Stimulated activated CD4-positive, alpha-beta T cell treated with anti-CD3 and anti-CD28 coated beads, Interleukin-15, amount 100 ng/mL, for 24 hours (primary cell): ENCODE measurements around the gene NEK6.

Experiments used
- DNase-seq: peaks from one replicate; pipeline ENCODE4 v3.0.0-alpha.2; 2020

NEK6 gene

DNA sequence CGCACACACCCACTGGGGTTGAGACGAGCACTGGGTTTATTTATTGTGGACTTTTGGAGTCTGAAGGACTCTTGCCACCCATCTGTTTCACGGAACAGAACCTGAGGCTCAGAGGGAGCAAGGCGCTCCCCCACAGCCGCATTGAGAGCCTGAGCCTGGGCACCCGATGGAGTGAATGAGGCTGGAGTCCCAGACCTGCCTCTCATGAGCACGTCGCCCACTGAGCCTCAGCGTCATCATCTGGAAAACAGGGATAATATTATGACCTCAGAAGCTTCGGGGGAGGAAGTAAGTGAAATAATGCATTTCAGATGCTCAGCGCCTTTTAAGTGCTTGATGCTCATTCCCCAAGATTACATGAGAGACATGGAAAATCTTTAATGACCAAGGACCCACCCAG lies 5.5 kb downstream of the NEK6 start:
- no peak for DNase-seq

DNA sequence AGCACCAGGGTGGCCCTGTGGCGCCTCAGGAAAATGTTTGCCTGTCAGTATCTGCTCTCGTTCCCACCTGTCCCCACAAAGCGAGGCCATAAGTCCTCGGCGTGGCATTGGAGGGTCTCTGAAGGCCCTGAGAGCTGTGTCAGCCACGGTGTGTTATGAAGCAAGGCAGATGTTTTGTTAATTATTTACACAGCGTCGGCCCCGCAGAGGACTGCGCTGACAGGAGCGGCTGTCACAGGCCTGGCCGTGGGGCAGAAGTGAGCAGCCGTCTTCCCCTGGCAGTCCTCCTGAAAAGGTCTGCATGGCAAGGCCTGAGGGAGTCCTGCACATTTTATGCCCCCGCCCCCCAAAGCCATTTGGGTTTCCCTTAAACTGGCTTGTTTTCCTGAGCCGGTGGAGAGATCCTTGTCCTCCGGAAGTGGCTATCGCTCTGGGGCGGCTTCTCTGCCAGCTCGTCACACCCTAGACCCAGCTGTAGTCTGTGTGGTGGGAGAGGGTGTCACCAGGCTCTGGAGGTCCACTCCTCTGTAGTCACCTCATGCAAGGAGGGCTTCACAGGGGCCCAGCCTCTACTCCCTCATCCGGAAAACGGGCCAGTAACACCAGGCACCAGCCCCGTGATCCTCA lies 6.2 kb downstream of the NEK6 start:
- DNase-seq = no peak

DNA sequence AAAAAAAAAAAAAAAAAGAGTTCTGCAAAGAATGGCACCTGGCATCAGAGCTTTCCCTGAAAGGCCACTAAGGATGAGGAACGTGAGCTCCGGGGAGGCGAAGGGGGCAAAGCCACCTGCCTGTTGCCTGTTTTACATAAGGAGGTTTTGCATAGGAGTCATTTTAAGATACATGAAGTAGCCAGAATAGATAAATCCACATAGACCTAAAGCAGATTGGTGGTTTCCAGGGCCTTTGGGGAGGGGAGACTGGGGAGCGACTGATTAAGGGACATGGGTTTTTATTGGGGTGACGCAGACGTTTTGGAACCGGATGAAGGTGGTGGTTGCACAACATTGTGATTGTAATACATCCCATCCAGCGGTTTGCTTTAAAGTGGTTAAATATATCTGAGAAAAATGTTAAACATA lies 7.1 kb downstream of the NEK6 start:
- DNase-seq = no peak

DNA sequence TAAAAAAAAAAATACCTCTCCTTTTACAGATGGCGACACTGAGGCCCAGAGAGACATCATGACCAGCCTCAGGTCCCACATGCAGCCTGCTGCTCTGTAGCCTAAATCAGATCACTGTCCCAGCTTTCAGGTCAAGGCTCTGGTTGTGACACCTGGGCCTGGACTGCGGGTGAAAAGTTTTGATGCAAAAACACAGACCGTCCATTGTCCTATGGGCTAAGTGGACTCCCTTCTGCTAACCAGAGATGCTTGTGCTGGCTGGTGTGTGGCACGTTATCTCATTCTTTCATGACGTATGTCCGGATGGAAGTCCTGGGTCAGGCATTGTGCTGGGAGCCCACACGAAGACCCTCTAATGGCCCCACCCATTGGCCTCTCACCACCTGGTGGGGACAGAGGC lies 7.8 kb downstream of the NEK6 start:
- no peak for DNase-seq

DNA sequence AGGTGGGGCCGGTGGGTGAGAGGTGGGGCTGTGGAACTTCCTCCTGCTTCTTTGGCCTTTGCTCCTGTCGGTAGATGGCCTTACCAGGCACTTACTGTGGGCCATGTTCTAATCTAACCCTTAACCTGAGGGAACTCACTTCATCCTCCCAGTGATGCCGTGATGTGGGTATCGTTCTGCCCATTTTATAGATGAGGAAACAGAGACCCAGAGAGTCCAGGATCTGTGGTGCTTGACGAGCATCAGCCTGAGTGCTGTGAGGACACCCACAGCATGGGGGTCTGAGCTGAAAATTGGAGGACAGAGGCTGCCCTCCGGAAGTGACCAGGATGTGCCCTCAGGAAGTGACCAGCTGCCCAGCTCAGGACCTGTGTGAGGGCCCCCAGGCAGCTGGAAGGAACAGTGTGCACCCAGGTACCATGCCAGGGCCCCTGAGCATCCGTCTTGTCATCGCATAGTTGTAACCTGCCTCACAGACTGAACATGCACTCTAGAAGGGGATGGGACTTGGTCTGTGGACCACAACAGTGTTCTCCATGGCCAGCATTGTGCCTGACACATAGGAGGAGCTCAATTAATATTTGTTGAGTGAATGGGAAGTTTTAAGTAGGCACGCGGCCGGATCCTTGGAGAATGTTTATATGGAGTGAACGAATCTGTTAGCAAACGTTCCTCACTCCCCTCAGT lies 8.5 kb downstream of the NEK6 start:
- DNase-seq = no peak

- DNase-seq = no peak
Measured at GRCh38 chr9:124266826-124267201, 9.1 kb downstream of the NEK6 start.

DNA sequence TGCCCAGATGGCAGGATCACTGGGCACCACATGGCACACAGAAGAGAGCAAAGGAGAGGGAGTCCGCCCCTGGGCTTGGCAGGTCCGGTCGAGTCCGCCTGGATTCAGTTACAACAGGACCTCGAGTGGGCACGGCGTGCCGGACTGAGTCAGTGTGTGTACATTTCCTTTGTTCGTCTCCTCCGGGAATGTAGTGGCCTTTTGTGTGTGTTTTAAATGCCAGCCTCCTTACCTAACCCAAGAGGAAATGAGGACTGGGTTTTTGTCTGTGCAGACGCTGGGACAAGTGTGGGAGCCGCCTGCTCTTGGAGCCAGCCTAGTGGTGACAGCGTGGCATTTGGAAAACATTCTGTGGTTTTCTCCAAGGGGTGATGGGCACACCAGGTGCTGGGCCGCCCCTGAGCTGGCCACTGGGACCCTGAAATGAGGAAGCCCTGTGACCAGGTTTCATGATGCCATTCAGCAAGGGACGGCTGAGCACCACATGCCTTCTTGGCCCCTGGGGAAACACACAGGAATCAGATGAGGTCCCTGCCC lies 9.6 kb downstream of the NEK6 start:
- DNase-seq = no peak

GRCh38 chr9:124268248-124268647 lies 10.5 kb downstream of the NEK6 start:
- no peak for DNase-seq

GRCh38 chr9:124268661-124269060 lies 10.9 kb downstream of the NEK6 start:
- DNase-seq = no peak

DNA sequence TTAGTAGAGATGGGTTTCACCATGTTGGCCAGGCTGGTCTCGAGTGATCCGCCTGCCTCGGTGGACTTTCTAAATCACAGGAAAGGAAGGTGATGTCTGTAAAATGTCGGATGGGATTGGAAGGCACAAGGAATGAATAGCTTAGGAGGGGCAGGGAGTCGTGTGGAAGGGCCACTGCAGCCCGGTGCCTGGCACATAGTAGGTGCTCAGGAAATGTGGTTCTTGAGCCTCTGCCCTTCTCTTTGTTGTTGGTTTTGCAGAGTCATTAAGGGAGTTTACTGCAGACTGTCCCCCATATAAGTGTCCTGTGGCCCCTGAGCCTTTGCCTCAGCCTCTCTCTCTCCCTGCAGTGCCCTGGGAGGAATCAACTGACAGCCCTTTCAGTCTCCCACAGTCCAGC lies 11.8 kb downstream of the NEK6 start:
- DNase-seq = no peak

DNA sequence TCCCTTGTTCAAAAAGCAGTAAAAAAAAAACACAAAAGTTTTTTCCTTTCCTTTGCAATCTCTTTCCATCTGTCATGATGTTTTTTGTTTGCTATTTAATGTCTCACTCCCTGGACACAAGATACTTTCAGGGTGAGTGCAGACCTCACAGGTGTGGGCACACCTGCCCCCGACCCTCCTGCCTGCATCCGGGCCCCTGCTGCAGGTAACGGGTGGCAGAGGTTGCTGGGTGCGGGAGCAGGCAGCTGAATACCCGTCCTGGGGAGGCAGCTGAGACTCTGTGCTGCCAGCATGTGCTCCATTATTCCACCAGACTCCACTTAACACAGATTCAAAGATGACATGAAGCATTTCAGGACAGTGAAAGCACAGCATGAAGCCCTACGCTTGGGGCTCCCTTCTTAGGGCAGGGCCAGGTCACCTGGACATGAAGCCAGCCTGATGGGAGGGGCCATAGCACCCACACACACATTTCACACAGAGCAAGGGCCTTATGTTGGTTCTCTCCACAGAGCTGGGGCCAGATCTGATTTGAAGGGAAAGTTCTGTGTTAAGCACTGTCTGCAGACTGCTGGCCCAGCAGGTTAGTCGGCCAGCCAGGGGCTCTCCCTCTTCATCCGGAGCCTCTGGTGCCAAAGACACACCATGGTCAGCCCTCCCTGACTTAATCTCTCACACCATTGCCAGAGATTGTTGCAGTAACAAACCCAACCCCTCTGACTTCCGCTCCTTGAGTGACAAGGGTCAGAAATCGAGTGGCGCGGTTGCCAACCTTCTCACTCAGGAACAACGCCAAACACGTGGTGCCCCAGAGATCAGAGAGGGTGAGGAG lies 13.0 kb downstream of the NEK6 start:
- DNase-seq = no peak

GRCh38 chr9:124271660-124272059 lies 13.9 kb downstream of the NEK6 start:
- no peak for DNase-seq

DNA sequence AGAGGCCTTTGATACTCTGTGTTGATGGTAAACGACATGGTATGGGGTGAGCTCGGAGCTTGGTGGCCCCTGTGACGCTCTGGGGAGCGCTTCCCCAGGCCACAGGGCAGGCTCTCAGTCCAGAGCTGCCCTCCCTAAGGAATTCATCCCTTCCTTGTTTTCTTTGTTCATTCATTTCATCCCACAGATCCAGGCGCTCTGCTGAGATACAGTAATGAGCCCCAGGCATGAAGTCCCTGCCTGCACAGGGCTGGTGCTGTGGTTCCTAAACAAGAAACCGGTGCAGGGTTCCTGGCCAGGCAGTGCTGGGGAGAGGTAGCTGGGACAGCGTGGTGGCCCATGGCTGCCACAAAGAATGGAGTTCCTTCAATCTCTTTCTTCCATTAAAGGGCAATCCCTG lies 14.4 kb downstream of the NEK6 start:
- DNase-seq = no peak

- no peak for DNase-seq
Measured at GRCh38 chr9:124272979-124273378, 15.2 kb downstream of the NEK6 start.

- no peak for DNase-seq
Measured at GRCh38 chr9:124273427-124274160, 15.8 kb downstream of the NEK6 start.

- no peak for DNase-seq
Measured at GRCh38 chr9:124274226-124274625, 16.5 kb downstream of the NEK6 start.

DNA sequence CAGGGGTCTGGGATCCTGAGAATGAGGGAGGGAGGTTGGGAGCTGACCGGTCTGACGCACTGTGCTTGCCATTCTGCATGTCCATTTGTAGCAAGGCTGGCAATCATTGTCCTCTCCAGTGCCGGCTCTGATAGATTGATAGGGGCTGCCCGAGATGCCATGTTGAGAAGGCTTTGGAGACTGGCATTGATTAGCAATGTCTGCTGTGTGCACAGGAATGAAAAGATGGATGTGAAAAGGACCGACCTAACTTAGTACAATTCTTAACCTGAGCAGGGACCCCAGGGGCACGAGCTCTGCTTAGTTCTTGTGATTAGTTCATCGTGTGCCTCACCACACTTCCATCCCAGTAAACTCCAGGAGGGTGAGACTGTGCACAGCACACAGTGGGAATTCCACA lies 17.0 kb downstream of the NEK6 start:
- no peak for DNase-seq

GRCh38 chr9:124277420-124277819 lies 19.7 kb downstream of the NEK6 start:
- DNase-seq = no peak

DNA sequence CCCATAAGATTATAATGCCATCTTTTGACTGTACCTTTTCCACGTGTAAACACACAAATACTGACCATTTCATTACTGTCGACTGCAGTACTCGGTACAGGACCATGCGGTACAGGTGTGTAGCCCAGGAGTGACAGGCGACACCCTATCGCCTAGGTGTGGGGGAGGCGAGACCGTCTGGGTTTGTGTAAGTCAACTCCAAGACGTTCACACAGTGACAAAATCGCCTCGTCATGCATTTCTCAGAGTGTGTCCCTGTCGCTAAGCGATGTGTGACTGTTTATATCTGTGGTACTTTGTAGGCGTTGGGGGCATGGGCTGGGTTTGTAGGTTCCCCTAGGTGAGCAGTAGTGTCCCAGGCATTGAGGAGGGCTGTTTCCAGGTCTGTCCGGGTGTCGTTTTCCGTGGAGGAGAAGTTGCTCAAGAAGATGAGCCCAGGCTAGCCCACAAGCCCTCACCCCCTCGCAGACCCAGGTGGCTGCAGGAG lies 20.3 kb downstream of the NEK6 start:
- peak; percentile 18 for DNase-seq

- no peak for DNase-seq
Measured at GRCh38 chr9:124279531-124280175, 21.9 kb downstream of the NEK6 start.

DNA sequence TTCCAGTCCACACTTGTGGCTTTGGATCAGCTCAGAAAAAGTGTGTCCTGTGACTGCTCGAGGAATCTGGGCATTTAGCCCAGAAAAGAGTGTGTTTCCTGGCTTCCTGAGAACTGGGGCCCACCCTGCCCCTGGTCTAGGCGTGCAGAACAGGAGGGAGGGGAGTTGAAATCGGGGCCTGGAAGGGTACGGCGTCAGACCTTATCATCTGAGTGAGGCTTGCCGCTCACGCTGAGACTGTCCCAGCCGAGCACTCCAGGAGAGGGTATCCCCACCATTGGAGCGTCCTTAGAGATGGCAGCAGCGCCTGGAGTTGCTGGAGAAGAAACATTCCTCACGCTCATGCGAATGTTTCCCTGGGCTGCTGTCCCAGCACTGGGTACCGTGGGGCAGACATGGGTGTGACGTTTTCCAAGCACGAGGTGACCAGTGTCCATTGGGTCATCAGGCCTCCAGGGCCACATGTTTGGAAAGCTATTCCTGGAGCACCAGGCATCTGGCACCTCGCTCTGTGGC lies 22.5 kb downstream of the NEK6 start:
- no peak for DNase-seq

DNA sequence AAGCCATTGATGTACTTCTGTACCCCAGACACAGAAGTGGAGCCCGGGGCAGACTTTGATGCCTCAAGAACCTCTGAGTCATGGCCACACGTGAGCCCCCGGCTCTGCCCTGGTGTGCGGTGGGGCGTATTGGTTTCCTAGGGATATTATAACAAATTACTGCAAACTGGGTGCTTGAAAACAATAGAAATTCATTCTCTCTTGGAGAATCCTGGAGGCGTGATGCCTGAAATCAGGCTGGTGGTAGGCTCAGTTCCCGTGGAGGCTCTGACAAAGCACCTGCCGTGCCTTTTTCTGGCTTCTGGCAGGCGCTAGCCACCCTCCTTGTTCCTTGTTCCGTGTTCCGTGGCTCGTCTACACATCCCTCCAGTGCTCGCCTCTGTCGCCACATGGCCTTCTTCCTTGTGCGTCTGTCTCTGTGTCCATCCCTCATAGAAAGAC lies 24.2 kb downstream of the NEK6 start:
- no peak for DNase-seq
